ENCODE data around the gene GSTM5. TPM values are rescaled to one million over a fixed set of nuclear protein-coding genes. Genes with fewer than 3 reads are reported as not detected.
"Not testable (repeated sequence)": the region's sequence is repeated elsewhere in the genome, so short reads cannot be mapped to it uniquely, and the experiment has no call there.

The GSTM5 gene
- total RNA-seq, 2 experiments from 2014 or later = 0.05 TPM; not detected in 1

DNA sequence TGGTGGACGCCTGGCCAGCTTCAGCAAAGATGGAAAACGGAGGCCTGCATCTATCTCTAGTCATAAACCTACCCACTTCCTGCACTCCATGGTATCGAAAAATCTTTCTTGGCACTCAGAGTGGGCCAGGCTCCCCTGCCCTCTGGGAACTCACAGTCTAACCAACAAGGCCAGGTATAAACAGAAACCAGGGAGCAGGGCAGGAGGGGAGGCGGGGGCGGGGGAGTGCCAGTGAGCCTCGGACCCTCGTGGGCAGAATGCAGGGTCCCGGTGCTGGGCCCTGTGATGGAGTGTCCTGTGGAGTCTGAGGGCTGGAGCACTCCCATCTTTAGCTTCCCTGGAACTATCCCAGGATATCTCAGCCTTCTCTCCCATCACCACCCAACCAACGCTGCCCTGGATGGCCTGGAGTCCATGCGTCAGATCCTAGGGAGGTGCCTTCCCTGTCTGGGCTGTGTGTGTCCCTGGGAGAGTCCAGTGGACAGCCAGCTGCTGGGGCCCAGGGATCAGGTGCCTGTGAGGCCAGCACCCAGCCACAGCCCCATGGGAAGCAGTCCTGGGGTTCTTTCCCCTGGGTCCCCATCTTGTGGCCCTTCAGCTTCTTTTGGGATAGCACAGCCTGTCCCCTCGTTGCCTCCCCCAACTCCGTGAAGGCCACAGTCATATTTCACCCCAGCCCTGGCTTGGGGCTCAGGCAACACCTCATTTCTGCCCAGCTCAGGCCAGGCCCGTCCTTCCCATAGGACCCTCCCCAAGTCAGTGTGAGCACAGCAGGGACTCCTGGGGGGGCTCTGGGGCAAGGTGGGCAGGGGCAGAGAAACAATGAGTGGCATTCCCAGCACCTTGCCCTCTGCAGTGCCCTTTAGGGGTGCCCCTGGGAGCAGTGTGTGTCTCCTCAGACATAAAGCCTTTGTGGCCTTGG is 52.8 kb downstream of the GSTM5 start:
- no peak overlapping the region for H3K27ac Mint-ChIP-seq
- DNase-seq (no peak), ATAC-seq (no peak)
- ChIA-PET POLR2A (no interaction called here), CTCF (interaction anchor here (0.7 to 3.0 kb wide), 7 partner anchors 9 to 246 kb away, joined by 3 to 11 read pairs (median 4); partner anchors contain the start of gene AHCYL1)
- peaks cover 2% of the 10 kb centered on the region for H3K4me1 Mint-ChIP-seq (ENCODE audit: low read depth)
- no peaks in the 10 kb centered on the region for H3K36me3 Mint-ChIP-seq (ENCODE audit: low read depth)
- H3K27me3 Mint-ChIP-seq (ENCODE audit: low read depth) = no peaks in the 10 kb centered on the region
- H3K9me3 Mint-ChIP-seq (ENCODE audit: insufficient read depth) = no peaks in the 10 kb centered on the region
- no peak overlapping the region for H3K4me3 Mint-ChIP-seq

GRCh38 chr1:109765483-109765815 is 53.4 kb downstream of the GSTM5 start:
- Mint-ChIP-seq H3K27me3 (ENCODE audit: low read depth) (no peaks in the 10 kb centered on the region), H3K36me3 (ENCODE audit: low read depth) (no peaks in the 10 kb centered on the region), H3K27ac (no peak overlapping the region), H3K9me3 (ENCODE audit: insufficient read depth) (no peaks in the 10 kb centered on the region), H3K4me1 (ENCODE audit: low read depth) (peaks cover 2% of the 10 kb centered on the region), H3K4me3 (no peak overlapping the region)
- ATAC-seq (no peak), DNase-seq (no peak)
- POLR2A ChIA-PET = no interaction called here
- CTCF ChIA-PET = interaction anchor here (0.7 to 1.8 kb wide), 6 partner anchors 9 to 246 kb away, joined by 3 to 11 read pairs (median 4); partner anchors contain the start of gene AHCYL1

DNA sequence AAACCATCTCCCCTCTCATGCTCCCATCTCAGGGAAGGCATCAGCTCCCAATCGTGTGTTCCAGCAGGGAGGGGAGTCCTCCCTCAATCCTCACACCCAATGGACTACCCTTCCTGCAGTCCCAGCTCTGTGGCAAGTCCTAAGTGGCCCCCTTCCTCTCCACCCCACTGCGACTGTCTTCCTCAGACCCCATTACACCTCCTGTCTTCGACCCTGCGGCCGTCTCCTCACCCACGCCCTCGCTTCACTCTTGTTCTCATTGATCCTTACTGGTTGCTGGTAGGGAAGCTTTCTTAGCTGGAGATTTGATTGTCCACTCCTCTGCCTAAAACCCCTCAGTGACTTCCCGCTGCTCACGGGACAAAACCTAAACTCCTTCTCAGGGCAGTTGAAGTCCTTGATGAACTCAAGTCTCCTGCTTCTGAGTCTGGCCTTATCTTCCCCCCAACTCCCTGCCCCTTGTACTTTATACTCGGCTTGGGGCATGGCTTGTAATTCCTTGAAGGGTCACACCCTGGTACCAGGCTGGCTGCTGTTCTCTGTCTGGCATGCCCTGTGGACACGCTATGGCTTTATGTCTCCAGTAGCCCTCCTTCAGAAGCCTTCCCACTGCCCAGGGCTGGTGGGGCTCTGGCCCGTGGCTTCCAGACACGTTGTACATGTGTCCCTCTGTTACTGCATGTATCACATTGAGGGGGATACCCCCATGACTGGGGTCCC is 54.0 kb downstream of the GSTM5 start:
- POLR2A ChIA-PET = no interaction called here

DNA sequence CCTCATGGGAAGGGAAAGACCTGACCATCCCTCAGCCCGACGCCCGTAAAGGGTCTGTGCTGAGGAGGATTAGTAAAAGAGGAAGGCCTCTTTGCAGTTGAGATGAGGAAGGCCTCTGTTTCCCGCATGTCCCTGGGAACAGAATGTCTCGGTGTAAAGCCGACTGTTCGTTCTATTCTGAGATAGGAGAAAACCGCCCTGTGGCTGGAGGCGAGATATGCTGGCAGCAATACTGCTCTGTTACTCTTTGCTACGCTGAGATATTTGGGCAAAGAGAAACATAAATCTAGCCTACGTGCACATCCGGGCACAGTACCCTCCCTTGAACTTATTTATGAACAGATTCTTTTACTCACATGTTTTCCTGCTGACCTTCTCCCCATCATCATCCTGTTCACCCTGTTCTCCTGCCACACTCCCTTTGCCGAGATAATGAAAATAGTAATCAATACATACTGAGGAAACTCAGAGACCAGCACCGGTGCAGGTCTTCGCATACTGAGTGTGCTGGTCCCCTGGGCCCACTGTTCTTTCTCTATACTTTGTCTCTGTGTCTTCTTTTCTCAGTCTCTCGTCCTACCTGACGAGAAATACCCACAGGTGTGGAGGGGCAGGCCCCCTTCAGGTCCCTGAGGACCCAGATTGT is 55.1 kb downstream of the GSTM5 start:
- H3K36me3 Mint-ChIP-seq (ENCODE audit: low read depth); ATAC-seq; DNase-seq; H3K27ac Mint-ChIP-seq; H3K4me1 Mint-ChIP-seq (ENCODE audit: low read depth); H3K27me3 Mint-ChIP-seq (ENCODE audit: low read depth); H3K4me3 Mint-ChIP-seq; H3K9me3 Mint-ChIP-seq (ENCODE audit: insufficient read depth); POLR2A ChIA-PET; CTCF ChIA-PET: not testable (repeated sequence)

More for the DNA sequence above, 54.0 kb downstream of the GSTM5 start:
- Mint-ChIP-seq H3K4me1 (ENCODE audit: low read depth) (peaks cover 2% of the 10 kb centered on the region), H3K4me3 (no peak overlapping the region), H3K36me3 (ENCODE audit: low read depth) (no peaks in the 10 kb centered on the region), H3K9me3 (ENCODE audit: insufficient read depth) (no peaks in the 10 kb centered on the region), H3K27ac (no peak overlapping the region), H3K27me3 (ENCODE audit: low read depth) (no peaks in the 10 kb centered on the region)
- ATAC-seq (no peak), DNase-seq (no peak)
- CTCF ChIA-PET = interaction anchor here (0.7 to 1.8 kb wide), 4 partner anchors 11 to 245 kb away, joined by 3 to 11 read pairs (median 6); no protein-coding TSS in a partner anchor

Other genes with a start within 250 kb of the GSTM5 start
- gene SYPL2, start 245.7 kb upstream of the GSTM5 start, total RNA-seq = not detected
- gene ATXN7L2, start 228.3 kb upstream of the GSTM5 start, total RNA-seq = 10 to 100 TPM; 10.2 to 11.6 TPM
- gene CYB561D1, start 218.2 kb upstream of the GSTM5 start, total RNA-seq = 10 to 100 TPM; 19.0 to 19.8 TPM
- gene AMIGO1, start 202.5 kb upstream of the GSTM5 start, total RNA-seq = 1 to 10 TPM; 1.6 to 2.2 TPM
- not detected for gene GPR61, start 172.4 kb upstream of the GSTM5 start, total RNA-seq
- 10 to 100 TPM in 1 of 2 experiments, 1 to 10 TPM in 1; 9.6 to 10.2 TPM for gene GNAI3, start 163.6 kb upstream of the GSTM5 start, total RNA-seq
- gene GNAT2, start 92.6 kb upstream of the GSTM5 start, total RNA-seq = not detected
- 100 to 1,000 TPM; 123 to 133 TPM for gene AMPD2, start 92.4 kb upstream of the GSTM5 start, total RNA-seq
- gene GSTM4, start 56.2 kb upstream of the GSTM5 start, total RNA-seq = 10 to 100 TPM; 17.0 to 18.5 TPM
- gene GSTM2, start 44.2 kb upstream of the GSTM5 start, total RNA-seq = 10 to 100 TPM; 18.2 to 19.3 TPM
- gene GSTM1, start 24.4 kb upstream of the GSTM5 start, total RNA-seq = 10 to 100 TPM; 30.2 to 31.5 TPM
- gene GSTM3, start 28.8 kb downstream of the GSTM5 start, total RNA-seq = 1 to 10 TPM; 5.8 to 7.6 TPM
- not detected for gene EPS8L3, start 51.7 kb downstream of the GSTM5 start, total RNA-seq
- 10 to 100 TPM; 40.3 to 41.1 TPM for gene CSF1, start 198.6 kb downstream of the GSTM5 start, total RNA-seq

Measured in activated CD8-positive, alpha-beta T cell treated with anti-CD3 and anti-CD28 coated beads, Interleukin-2, amount 10 ng/mL, durations not matched to agents 7 days and 5 days (primary cell).